Measurements from ENCODE around the gene CPEB3. TPM values are rescaled to one million over a fixed set of nuclear protein-coding genes. Genes with fewer than 3 reads are reported as not detected.

The CPEB3 gene
- total RNA-seq, 1 donor from 2014 or later = 0.90 TPM

DNA sequence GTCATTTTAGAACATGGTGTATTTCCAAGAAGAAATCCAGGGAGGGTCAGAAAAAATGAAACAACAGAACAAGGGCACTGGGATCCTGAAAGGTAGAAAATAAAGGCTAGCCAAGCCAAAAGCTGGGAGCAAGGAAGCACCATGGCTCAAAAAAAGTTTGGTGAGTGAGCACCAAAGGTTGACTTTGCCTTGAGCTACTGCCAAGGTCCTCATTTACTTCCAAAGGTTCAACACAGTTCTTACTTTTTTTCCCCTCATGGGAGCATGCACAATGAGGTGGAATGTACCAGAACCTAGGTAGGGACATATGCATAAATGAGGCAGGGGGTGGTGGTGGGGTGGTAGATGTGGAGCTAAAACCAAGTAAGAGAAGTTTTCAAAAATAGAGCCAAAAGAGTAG lies 182.8 kb downstream of the CPEB3 start:
- no peak for DNase-seq (ENCODE audit: low read depth in 2 of 2)

DNA sequence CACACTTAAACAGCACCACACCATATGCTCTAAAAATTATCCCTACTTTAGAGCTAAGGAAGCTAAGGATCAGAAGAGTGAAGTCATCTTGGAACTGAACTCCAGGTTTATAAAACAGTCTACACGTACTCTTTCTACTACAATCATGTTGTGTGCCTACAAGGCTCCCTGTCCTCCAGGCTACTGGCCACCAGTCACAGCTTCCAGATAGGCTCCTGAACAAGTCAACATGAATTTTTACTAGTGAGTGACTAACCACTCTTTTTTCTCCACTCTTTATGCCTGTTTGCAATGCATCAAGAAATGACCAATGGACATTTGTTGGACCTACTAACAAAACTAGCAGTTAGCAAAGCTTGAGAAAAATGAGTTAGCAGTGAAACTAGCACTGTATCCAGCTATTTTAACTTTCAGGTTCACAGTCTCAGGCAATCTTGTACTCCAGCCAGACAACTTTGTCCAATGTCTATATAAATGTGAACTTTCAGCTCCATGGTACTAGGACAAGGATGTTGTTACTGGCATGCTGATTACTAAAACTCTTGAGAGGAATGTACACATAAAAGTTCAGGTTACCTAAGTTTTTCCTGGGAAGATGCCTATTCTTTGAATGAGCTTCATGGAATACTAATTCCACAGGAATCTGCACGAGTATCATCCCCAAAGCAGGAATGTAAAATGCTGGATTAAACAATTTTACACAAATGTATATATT lies 187.3 kb downstream of the CPEB3 start:
- no peak for DNase-seq (ENCODE audit: low read depth in 2 of 2)

DNA sequence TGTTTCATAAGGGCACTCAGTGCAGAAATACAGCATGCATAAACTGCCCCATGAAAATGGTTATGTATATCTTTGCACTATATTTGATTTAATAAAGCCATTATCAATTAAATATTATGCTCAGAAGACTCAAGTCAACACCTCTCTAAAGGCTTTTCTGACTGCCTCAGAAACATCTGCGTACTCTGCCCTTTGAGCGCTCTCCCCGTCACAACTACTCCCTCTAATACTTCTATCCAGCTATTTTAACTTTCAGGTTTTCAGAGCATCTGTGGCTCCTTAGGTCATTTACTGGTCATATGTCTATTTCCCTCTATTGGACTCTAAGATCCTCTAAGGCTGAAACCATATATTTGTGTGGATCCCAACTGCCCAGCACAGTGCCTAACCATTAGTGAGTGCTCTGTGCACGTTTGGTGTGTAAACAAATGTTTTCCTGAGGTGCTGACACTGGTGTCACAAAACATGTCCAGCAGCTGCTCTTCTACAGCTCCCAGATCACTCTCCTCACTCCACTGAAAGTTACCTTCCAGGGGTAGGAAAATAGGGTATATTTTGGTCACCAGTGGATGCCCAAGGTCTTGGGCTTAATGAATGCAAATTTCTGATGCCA lies 188.2 kb downstream of the CPEB3 start:
- no peak for DNase-seq (ENCODE audit: low read depth in 2 of 2)

DNA sequence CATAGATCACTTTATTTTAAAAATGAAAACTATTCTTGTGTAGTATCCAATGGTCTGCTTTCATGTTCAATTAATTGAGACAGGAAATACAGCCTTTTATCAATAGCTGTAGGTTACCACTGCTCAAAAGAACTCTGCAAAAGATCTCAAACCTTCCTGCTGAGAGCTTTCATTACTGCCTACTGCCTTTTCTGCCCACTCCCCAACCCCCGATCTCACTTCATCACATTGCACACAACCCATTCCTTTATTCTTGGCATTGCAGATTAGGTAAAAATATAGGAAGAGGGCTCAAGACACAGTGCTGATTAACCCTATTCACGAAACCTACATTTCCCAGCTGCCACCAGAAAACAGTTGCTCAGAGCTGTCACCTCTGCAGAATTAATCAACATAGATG lies 195.9 kb downstream of the CPEB3 start:
- DNase-seq (ENCODE audit: low read depth in 2 of 2) = no peak

DNA sequence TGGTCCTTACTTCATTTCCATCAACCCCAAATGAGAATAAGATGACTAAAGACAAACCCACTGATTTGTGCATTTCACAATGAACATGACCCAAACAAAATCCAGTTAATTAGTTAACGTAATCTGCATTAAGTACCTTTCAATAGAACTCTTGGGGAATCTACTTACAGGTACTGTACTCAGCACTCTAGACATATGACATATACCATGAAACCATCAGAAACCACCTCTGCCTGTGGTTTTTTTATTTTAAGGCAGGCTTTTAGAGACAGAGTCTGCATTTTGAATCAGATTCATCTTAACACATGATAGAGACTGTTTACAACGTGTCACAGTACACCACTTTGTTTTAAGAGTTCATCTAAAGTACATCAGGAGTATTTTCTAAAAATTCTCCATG lies 198.9 kb downstream of the CPEB3 start:
- no peak for DNase-seq (ENCODE audit: low read depth in 2 of 2)

DNA sequence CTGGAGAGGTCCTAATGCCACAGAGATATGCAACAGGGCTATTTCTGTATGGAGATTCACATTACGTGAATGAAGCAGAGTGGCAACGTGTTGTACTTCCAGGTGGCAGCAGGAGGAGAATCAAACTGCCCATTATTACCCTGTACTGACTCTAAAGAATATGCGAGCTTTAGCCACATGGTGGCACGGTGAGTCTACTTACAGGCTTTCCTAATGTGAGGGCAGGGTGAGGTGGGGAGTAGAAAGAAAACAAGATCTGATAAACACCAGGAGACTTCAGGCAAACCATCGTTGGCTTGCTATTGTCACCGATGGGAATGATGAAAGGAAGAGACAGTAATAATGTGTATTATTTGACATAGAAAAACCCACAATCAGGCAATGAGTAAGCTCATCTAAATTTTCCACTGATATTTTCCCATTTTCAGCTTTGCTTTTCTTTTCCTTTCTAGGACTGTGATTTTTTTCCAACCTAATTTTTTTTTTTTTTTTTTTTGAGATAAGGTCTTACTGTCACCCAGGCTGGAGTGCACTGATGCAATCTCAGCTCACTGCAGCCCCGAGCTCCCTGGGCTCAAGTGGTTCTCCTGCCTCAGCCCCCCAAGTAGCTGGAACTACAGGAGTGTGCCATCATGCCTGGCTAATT lies 203.0 kb downstream of the CPEB3 start:
- peak; percentile 81 to 90 for DNase-seq (ENCODE audit: low read depth in 2 of 2)

DNA sequence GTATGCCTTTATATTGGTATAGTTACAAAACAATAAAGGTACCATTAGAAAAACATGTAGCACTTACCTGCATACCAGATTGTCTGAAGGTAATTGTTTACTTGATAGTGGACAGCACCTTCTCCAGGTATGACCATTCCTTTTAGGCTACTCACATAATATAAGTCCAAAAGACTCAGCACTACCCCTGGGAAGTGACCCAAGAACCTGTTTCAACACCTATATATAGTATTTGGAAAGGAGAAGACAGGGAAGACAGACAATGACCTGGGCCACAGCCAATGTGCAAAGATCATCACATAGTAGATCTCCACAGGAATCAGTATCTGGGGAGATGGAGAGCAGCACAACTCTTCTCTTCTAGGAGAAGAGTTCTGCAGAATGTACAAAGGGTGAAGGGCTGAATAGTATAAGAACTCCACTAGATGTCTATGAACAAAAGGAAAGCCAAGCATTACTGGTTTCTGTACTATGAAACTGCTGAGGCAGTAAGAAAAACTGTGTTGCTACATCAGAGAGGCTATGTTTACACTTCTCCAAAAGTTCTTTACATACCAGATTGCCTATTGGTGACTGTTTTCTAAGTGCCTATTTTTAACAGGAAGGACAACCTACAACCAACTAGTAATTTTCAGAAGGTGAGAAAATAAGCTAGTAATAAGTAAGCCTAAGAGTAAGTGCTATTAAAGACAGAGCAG lies 208.1 kb downstream of the CPEB3 start:
- no peak for DNase-seq (ENCODE audit: low read depth in 2 of 2)

DNA sequence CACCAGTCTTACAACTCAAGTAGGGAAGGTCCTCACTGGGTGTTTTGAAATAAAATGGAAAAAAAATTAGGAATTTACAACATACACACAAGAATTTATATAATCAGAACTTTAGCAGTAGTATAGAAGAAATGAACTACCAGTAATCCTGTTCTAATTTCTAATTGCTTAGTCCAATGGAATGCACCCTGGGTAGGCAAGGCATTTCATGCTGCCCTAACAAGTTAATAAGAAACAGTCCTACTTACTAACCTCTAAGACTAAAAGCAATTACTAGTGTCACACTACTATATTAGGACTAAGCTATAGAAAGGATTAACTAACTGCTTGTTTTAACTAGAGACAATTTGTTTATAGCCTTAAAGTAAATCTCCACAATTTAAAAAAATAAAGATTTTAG lies 209.2 kb downstream of the CPEB3 start:
- no peak for DNase-seq (ENCODE audit: low read depth in 2 of 2)

DNA sequence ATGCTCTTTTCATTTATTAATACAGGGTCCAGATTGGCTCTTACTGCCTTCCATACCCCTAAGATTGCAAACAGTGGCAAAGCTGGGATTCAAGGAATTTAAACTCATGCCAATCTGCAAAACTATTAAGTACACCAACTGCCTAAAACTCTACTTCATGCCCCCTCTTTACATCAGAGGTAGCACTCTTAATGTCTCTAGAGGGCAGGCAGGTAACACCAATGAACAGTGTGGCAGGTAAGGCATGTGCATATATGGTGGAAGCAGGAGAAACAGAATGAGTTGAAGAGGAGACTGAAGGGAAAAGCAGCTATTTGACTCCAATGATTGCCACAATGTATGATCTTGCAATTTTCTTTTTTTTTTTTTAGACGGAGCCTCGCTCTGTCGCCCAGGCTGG lies 210.6 kb downstream of the CPEB3 start:
- no peak for DNase-seq (ENCODE audit: low read depth in 2 of 2)

DNA sequence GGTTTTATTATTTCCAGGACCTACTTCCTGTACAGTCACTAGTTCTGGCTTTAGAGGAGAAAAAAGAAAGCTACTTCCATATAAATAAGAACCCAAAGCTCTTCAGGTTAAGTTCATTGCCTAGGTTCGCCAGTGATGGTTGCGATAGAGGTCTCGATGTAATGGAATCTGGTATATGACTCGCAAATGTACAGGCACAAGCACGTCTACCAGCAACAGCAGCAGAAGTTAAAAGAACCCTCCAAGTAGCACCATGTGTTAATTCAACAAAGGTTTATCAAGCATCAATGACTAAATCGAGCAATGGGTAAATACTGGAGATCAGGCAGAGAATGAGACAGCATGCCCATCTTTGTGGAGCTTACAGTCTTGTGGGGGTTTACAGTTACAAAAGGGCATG lies 211.9 kb downstream of the CPEB3 start:
- DNase-seq (ENCODE audit: low read depth in 2 of 2) = no peak

DNA sequence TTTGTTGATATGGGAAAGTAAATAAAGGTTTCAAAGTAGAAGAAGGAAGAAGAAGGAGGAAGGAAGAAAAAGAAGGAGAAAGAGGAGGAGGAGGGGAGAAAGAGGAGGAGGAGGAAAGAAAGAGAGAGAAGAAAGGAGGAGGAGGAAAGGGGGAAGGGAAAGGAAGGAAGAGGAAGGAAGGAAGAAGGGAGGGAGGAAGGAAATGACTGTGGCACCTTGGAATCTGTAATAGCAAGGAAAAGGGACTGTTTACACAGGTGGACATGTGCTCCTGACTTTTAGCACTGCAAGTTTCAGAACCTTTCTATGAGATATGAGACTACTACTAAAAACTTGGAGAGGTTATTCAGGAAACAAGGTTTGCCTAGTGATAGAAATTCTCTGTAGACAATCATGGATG lies 214.2 kb downstream of the CPEB3 start:
- no peak for DNase-seq (ENCODE audit: low read depth in 2 of 2)

DNA sequence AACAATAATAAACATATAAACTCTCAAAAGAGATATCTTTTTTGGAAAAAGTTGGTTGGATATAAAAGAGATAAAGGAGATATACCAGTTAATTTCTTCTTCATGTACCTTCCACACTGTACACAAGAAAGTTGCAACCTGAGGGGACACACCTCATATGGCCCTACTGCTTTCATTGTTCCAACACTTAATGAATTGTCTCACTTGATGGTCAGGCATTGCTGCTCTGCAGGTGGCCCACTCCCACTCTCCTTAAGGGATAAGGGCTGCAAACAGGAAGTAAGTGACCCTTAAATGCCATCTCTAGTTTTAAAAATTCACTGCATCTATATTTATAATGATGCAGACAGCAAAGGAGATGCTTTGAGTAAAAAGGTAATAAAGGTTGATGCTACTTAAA lies 215.0 kb downstream of the CPEB3 start:
- DNase-seq (ENCODE audit: low read depth in 2 of 2) = no peak

DNA sequence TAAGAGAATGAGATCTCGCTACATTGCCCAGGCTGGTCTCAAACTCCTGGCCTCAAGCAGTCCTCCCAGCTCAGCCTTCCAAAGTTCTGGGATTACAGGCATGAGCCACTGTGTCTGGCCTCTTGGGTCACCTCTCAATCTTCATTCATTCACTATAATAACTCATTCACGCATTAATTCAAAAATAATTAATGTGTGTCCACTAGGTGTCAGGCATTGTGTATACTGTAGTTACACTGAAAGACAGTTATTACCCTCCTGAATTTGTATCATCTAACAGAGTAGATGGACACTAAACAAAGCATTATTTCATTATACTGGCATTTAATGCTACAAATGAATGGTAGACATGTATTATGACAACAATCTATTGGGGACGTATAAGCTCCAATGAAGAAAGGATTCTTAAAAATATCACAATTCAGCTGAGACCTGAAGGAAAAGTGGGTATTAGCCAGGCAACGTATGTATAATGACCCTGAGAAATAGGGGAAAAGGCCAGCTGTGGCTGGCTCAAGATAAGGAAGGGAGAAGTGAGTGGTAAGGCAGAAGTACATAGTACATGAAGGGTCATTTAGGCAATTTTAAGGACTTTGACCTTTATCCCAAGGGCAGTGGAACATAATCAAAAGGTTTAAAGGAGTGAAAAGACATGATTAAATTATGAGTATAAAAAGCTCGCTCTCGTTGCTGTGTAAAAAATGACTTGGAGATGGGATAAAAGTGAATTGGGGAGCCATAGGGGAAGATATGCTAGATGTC lies 216.6 kb downstream of the CPEB3 start:
- DNase-seq (ENCODE audit: low read depth in 2 of 2) = peak; percentile 16 to 43

DNA sequence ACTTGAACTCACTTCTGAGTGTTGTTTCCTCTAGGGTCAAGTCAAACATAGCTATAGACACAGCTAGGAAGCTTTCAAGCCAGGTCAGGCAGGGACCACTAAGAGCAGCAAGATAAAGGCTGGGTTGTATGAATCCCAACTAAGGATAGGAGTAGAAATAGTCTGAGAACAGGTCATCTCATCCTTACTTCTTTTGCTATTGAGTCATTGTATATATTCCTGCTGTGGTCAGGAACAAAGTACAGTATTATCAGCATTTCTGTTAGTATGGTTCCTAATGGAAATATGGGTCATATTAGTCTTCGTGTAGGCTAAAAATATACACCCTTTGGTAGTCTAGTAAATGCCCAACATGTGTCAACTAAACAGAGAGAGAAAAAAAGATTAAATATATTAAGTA lies 222.0 kb downstream of the CPEB3 start:
- DNase-seq (ENCODE audit: low read depth in 2 of 2) = no peak

DNA sequence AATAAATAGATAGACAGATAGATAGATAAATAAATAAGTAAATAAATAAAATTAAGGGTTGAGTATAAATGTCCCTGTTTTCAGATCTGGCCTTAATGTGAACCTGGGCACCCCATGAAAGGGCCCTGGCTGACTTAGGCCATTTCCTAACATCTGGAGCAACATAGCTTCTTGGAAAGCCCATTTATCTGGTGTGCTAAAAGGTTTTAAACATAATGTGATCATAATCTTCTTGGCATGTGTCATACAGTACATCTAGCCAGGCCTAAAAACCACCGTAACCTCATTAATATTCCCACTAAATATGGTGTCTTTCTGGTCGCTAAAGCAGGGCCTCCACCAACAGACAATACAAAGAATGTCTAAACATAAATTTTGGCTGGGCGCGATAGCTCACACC lies 224.5 kb downstream of the CPEB3 start:
- no peak for DNase-seq (ENCODE audit: low read depth in 2 of 2)

DNA sequence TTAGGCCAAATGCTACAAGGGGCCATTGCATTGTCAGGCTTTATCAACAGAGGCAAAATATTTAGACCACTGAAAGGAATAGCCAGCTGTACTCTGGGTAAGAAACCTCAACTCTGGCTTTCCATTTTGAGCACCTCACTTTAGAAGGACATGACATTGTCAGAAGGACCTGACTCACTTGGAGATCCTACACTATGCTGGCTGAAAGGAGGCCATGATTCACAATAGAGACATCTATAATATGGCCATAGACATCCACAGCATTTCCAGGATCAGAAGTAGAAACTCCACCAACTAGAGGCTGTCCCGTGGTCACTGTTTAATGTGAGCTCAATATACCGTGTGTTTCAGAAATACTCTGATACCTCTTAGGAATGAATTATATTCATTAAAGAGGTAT lies 226.4 kb downstream of the CPEB3 start:
- DNase-seq (ENCODE audit: low read depth in 2 of 2) = no peak

DNA sequence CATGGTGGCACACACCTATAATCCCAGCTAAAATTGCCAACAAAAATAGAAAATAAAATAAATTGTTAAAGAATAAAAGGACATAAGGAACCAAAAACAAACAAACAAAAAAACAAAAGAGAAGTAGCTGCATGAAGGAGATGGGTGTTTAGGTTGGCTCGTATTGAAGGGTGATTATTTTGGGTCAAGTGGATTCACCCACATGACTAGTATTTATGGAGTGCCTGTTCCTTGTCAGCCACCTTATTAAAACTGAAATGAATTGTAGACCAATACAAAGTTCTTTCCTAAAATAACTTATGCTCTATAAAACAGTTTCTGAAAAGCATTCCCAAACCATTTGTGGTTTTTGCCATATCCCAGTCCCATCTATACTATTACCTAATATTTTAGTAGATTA lies 228.6 kb downstream of the CPEB3 start:
- no peak for DNase-seq (ENCODE audit: low read depth in 2 of 2)

DNA sequence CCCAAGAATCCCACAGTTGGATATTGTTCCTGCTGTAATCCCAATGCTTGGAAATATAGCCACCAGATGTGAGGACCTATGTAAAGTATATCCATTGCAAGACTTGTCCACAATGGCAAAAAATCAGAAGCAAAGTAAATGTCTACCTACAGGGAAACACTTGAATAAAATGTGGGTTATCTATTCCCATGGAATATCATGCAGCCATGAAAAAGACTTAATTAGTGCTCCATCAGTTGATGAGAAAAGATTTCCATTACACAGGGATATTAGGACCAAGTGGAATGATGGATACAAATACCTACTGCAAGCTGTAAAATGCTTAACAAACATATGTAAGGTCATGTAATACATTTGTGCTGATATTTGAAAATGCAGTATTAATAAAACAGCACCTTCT lies 236.1 kb downstream of the CPEB3 start:
- no peak for DNase-seq (ENCODE audit: low read depth in 2 of 2)

DNA sequence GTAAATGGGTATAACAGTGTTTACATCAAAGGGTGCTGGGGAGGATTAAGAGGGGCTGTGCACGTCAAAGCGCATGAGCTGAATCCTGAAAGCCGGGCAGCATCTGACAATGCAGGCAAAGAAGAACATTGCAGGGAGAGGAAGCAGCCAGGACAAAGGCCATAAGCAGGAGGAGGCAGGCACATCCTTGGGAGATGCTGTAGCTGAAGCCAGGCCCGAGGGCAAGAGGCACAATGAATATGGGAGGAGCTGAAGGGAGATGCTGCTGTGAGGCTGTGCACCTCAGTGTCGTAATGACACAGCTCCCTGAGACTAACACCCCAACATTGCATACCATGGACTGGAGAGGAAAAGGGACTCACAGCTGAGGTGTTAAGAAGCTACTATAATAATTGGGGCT lies 238.1 kb downstream of the CPEB3 start:
- DNase-seq (ENCODE audit: low read depth in 2 of 2) = no peak

DNA sequence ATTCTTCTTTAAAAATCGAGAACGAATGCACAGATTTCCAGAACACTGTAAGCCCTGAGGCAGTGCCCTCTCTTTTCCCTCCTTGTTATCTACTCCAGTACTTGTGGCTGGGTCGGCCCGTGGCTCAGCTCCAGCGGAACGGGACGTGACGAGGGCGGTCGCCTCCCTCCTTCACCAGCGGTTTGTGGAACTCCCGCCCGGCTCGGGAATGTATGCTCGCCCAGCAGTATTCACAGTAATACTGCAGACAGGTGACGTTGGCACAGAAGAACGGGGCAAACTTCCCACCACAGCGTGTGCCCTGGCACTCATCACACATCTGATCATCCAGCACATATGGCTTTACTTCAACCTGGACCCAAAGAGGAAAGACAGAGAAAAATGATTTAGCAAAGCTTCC lies 238.8 kb downstream of the CPEB3 start:
- DNase-seq (ENCODE audit: low read depth in 2 of 2) = no peak

DNA sequence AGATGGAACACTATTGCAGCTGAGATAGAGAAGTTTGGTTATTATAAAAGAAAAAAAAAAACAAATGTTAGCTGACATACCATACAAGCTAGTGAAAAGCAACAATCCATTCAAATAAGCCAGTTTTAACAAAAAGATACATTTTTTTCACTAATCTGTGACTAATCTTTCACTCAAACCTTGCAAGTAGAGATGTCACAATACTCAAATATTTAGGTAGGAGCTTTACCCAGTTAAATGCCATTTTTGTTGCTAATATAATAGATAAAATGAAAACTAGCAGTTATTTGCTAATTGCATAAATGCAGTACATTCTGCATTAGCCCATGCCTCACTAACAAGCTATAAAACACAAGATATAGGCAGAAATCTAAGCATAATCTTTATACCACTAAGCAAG lies 243.7 kb downstream of the CPEB3 start:
- no peak for DNase-seq (ENCODE audit: low read depth in 2 of 2)

DNA sequence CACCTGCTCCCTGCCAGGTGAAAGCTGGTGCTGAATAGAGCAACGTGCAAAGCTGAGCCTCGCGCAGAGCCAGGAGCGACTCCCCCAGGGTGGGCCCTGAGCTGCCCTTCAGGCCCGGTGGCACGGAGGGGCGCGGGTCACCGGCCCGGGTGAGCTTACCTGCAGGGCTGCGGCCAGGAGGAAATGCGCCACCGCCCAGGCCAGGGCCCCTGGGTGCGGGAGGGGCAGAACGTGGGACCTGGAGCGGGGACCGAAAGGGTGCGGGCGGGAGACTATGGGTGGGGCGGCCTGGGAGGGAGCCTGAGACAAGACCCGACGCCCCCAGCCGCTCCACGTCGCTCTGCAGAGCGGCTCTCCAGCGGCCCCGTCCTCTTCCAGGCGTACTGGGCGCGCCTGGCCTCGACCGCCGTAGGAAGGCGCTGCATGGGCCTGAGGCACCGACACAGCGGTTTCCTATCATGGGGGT lies 245.2 kb downstream of the CPEB3 start:
- DNase-seq (ENCODE audit: low read depth in 2 of 2) = no peak

Measured in dermis microvascular lymphatic vessel endothelial cell (primary cell).